GM18508 (cell line): ENCODE results near the gene TRIM10.
"Not testable (repeated sequence)": the region's sequence is repeated elsewhere in the genome, so short reads cannot be mapped to it uniquely, and the experiment has no call there.

ENCODE experiments used
- ATAC-seq: cut with Tn5 transposase; IDR thresholded peaks from one replicate; pipeline ENCODE4 v1.9.1; 2021; ENCODE audit warnings: moderate number of reproducible peaks; ENCODE audit not compliant: insufficient read depth, unreplicated experiment

The TRIM10 gene

GRCh38 chr6:30172681-30173080 lies 11.7 kb upstream of the TRIM10 start:
- no peak for ATAC-seq

- no peak for ATAC-seq
Observed at GRCh38 chr6:30171677-30172471, 10.9 kb upstream of the TRIM10 start.

GRCh38 chr6:30169658-30170614 lies 8.9 kb upstream of the TRIM10 start:
- ATAC-seq, result no peak

- ATAC-seq, result no peak
Observed at GRCh38 chr6:30168741-30169140, 7.7 kb upstream of the TRIM10 start.

- no peak for ATAC-seq
Observed at GRCh38 chr6:30167101-30167500, 6.1 kb upstream of the TRIM10 start.

GRCh38 chr6:30165238-30165637 lies 4.2 kb upstream of the TRIM10 start:
- not testable (repeated sequence) for ATAC-seq

- no peak for ATAC-seq
Observed at GRCh38 chr6:30164714-30165113, 3.7 kb upstream of the TRIM10 start.

GRCh38 chr6:30163918-30164654 lies 3.1 kb upstream of the TRIM10 start:
- no peak for ATAC-seq

GRCh38 chr6:30163090-30163917 lies 2.3 kb upstream of the TRIM10 start, which contains the start of gene TRIM15:
TSS of gene TRIM15 (plus strand) at chr6:30163546. CDS start at chr6:30163685, 139 bp downstream.
- no peak for ATAC-seq

GRCh38 chr6:30162265-30163089 lies 1.5 kb upstream of the TRIM10 start:
- no peak for ATAC-seq

GRCh38 chr6:30160008-30160784 lies 815 bp downstream of the TRIM10 start:
- no peak for ATAC-seq

- ATAC-seq, result no peak
Observed at GRCh38 chr6:30158475-30159040, 2.5 kb downstream of the TRIM10 start.

- no peak for ATAC-seq
Observed at GRCh38 chr6:30157999-30158398, 3.0 kb downstream of the TRIM10 start.

- no peak for ATAC-seq
Observed at GRCh38 chr6:30157581-30157980, 3.4 kb downstream of the TRIM10 start.

- no peak for ATAC-seq
Observed at GRCh38 chr6:30156774-30157173, 4.2 kb downstream of the TRIM10 start.

GRCh38 chr6:30156262-30156599 lies 4.8 kb downstream of the TRIM10 start:
- ATAC-seq, result no peak

GRCh38 chr6:30155520-30156261 lies 5.3 kb downstream of the TRIM10 start:
- ATAC-seq, result no peak
